Loucy (cell line): ENCODE measurements around the gene INAFM2.

Source experiments
- H2AFZ ChIP-seq: fragments of 200-600 bp; sonication (generic); 2 replicates; pipeline ENCODE4 v1.6.0; 2016; ENCODE audit warnings: antibody characterized with exemption, mild to moderate bottlenecking, low read length, moderate library complexity
- H3F3A ChIP-seq: fragments of 200-600 bp; 2 replicates; pipeline ENCODE4 v1.6.0; 2016; ENCODE audit warnings: antibody characterized with exemption, low read depth, mild to moderate bottlenecking
- H3K27me3 ChIP-seq: fragments of 200-600 bp; sonication (generic); 2 replicates; pipeline ENCODE4 v1.6.1; 2014; ENCODE audit warnings: low read length, mild to moderate bottlenecking; ENCODE audit not compliant: insufficient read depth, poor library complexity, severe bottlenecking
- H3K36me3 ChIP-seq: fragments of 200-600 bp; sonication (generic); 2 replicates; pipeline ENCODE4 v1.6.1; 2016; ENCODE audit warnings: low read length; ENCODE audit not compliant: insufficient read depth
- H3K4me1 ChIP-seq: fragments of 200-600 bp; sonication (generic); 2 replicates; pipeline ENCODE4 v1.5.1; 2014; ENCODE audit warnings: low read length, mild to moderate bottlenecking; ENCODE audit not compliant: insufficient read depth, poor library complexity, severe bottlenecking
- H3K4me2 ChIP-seq: fragments of 200-600 bp; sonication (generic); 2 replicates; pipeline ENCODE4 v1.6.0; 2014; ENCODE audit warnings: antibody characterized with exemption, low read length, low read depth, mild to moderate bottlenecking; ENCODE audit not compliant: poor library complexity, severe bottlenecking
- H3K4me3 ChIP-seq: fragments of 200-600 bp; sonication (generic); 2 replicates; pipeline ENCODE4 v1.5.1; 2014; ENCODE audit warnings: low read length, mild to moderate bottlenecking, mixed read lengths; ENCODE audit not compliant: poor library complexity, severe bottlenecking
- H3K79me2 ChIP-seq: fragments of 200-600 bp; sonication (generic); 2 replicates; pipeline ENCODE4 v1.6.1; 2014; ENCODE audit warnings: low read length; ENCODE audit not compliant: insufficient read depth
- H3K9ac ChIP-seq: fragments of 200-600 bp; sonication (generic); 2 replicates; pipeline ENCODE4 v1.6.0; 2014; ENCODE audit warnings: mild to moderate bottlenecking, low read depth, low read length, moderate library complexity; ENCODE audit not compliant: poor library complexity, severe bottlenecking
- H3K9me2 ChIP-seq: fragments of 200-600 bp; sonication (generic); replicated peaks from 2 replicates; pipeline ENCODE4 v1.6.1; 2016; ENCODE audit warnings: low read depth, low read length, mixed read lengths
- H3K9me3 ChIP-seq: fragments of 200-600 bp; sonication (generic); 2 replicates; pipeline ENCODE4 v1.6.1; 2014; ENCODE audit warnings: mild to moderate bottlenecking, antibody characterized with exemption, low read length, low read depth; ENCODE audit not compliant: insufficient read depth
- H4K20me1 ChIP-seq: fragments of 200-600 bp; sonication (generic); 2 replicates; pipeline ENCODE4 v1.6.0; 2014; ENCODE audit warnings: antibody characterized with exemption, low read length, mild to moderate bottlenecking; ENCODE audit not compliant: insufficient read depth, poor library complexity, severe bottlenecking
- EZH2phosphoT487 ChIP-seq: fragments of 200-600 bp; IDR thresholded peaks from 2 replicates; pipeline ENCODE4 v1.6.1; 2018; ENCODE audit warnings: antibody characterized with exemption, mild to moderate bottlenecking, moderate library complexity, borderline replicate concordance
- TF ChIP-seq, protein P1 (sequence below): fragments of 200-600 bp; sonication (generic); conservative IDR thresholded peaks from 2 replicates; pipeline ENCODE4 v1.5.1; 2014; ENCODE audit warnings: mild to moderate bottlenecking, antibody characterized with exemption, low read length

The INAFM2 gene

GRCh38 chr15:40328751-40329150, 5.3 kb downstream of the INAFM2 start:
- Histone ChIP-seq H2AFZ (no peak overlapping the region), H3K27me3 (no peaks in the 10 kb centered on the region), H3K9me3 (no peaks in the 10 kb centered on the region), H4K20me1 (peaks cover 13% of the 10 kb centered on the region), H3K9ac (peak overlapping the region; percentile 82), H3F3A (0 out of 2 replicates have a peak, but pooled peaks cover 5% of the 10 kb centered on the region), H3K9me2 (no peaks in the 10 kb centered on the region), H3K4me1 (peaks cover 88% of the 10 kb centered on the region), H3K4me3 (peak overlapping the region; percentile 81), H3K36me3 (peaks cover 3% of the 10 kb centered on the region; the same call in 1 of the 2 replicates), H3K4me2 (peak overlapping the region; percentile 84), H3K79me2 (peaks cover 93% of the 10 kb centered on the region)
- TF ChIP-seq EZH2phosphoT487: no peak
- TF ChIP-seq, protein P1, sequence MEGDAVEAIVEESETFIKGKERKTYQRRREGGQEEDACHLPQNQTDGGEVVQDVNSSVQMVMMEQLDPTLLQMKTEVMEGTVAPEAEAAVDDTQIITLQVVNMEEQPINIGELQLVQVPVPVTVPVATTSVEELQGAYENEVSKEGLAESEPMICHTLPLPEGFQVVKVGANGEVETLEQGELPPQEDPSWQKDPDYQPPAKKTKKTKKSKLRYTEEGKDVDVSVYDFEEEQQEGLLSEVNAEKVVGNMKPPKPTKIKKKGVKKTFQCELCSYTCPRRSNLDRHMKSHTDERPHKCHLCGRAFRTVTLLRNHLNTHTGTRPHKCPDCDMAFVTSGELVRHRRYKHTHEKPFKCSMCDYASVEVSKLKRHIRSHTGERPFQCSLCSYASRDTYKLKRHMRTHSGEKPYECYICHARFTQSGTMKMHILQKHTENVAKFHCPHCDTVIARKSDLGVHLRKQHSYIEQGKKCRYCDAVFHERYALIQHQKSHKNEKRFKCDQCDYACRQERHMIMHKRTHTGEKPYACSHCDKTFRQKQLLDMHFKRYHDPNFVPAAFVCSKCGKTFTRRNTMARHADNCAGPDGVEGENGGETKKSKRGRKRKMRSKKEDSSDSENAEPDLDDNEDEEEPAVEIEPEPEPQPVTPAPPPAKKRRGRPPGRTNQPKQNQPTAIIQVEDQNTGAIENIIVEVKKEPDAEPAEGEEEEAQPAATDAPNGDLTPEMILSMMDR: no peak

- Histone ChIP-seq H3K4me3 (peak overlapping the region; percentile 81), H3K9me3 (no peaks in the 10 kb centered on the region), H2AFZ (no peak overlapping the region), H3K9me2 (no peaks in the 10 kb centered on the region), H3K79me2 (peaks cover 83% of the 10 kb centered on the region), H3K9ac (peak overlapping the region; percentile 82), H3K4me1 (peaks cover 96% of the 10 kb centered on the region), H3K36me3 (peaks cover 3% of the 10 kb centered on the region; the same call in 1 of the 2 replicates), H3K4me2 (peak overlapping the region; percentile 84), H3K27me3 (no peaks in the 10 kb centered on the region), H4K20me1 (peaks cover 10% of the 10 kb centered on the region), H3F3A (0 out of 2 replicates have a peak, but pooled peaks cover 8% of the 10 kb centered on the region)
- no peak for TF ChIP-seq EZH2phosphoT487
- TF ChIP-seq, protein P1: no peak
Measured at GRCh38 chr15:40329804-40330203, 6.3 kb downstream of the INAFM2 start.

GRCh38 chr15:40330368-40330836, 6.9 kb downstream of the INAFM2 start:
- Histone ChIP-seq H3K9me2 (no peaks in the 10 kb centered on the region), H4K20me1 (peaks cover 4% of the 10 kb centered on the region), H3K36me3 (peaks cover 3% of the 10 kb centered on the region; the same call in 1 of the 2 replicates), H3K9ac (peak overlapping the region; percentile 82), H3K4me3 (no peak overlapping the region), H3K79me2 (peaks cover 77% of the 10 kb centered on the region), H3K4me1 (peaks cover 96% of the 10 kb centered on the region), H3K9me3 (no peaks in the 10 kb centered on the region), H3F3A (0 out of 2 replicates have a peak, but pooled peaks cover 8% of the 10 kb centered on the region), H3K4me2 (peak overlapping the region; percentile 84), H3K27me3 (no peaks in the 10 kb centered on the region), H2AFZ (no peak overlapping the region)
- TF ChIP-seq EZH2phosphoT487: no peak

- Histone ChIP-seq H3K9me3 (no peaks in the 10 kb centered on the region), H3K79me2 (peaks cover 71% of the 10 kb centered on the region), H3K4me3 (no peak overlapping the region), H3K27me3 (no peaks in the 10 kb centered on the region), H4K20me1 (no peaks in the 10 kb centered on the region), H3F3A (0 out of 2 replicates have a peak, but pooled peaks cover 8% of the 10 kb centered on the region), H3K36me3 (peaks cover 3% of the 10 kb centered on the region; the same call in 1 of the 2 replicates), H3K9ac (peak overlapping the region; percentile 82), H3K4me1 (peaks cover 96% of the 10 kb centered on the region), H2AFZ (no peak overlapping the region), H3K9me2 (no peaks in the 10 kb centered on the region), H3K4me2 (peak overlapping the region; percentile 84)
- TF ChIP-seq, protein P1: no peak
Measured at GRCh38 chr15:40331026-40331425, 7.5 kb downstream of the INAFM2 start.
